Stimulated activated CD8-positive, alpha-beta memory T cell treated with anti-CD3 and anti-CD28 coated beads, Interleukin-4, amount 100 ng/mL, for 48 hours (primary cell): ENCODE measurements around the gene PITX3.
"Not testable (repeated sequence)": the region's sequence is repeated elsewhere in the genome, so short reads cannot be mapped to it uniquely, and the experiment has no call there.

ENCODE experiments used
- DNase-seq: peaks from one replicate; pipeline ENCODE4 v3.0.0-alpha.2; 2020

The PITX3 gene

DNA sequence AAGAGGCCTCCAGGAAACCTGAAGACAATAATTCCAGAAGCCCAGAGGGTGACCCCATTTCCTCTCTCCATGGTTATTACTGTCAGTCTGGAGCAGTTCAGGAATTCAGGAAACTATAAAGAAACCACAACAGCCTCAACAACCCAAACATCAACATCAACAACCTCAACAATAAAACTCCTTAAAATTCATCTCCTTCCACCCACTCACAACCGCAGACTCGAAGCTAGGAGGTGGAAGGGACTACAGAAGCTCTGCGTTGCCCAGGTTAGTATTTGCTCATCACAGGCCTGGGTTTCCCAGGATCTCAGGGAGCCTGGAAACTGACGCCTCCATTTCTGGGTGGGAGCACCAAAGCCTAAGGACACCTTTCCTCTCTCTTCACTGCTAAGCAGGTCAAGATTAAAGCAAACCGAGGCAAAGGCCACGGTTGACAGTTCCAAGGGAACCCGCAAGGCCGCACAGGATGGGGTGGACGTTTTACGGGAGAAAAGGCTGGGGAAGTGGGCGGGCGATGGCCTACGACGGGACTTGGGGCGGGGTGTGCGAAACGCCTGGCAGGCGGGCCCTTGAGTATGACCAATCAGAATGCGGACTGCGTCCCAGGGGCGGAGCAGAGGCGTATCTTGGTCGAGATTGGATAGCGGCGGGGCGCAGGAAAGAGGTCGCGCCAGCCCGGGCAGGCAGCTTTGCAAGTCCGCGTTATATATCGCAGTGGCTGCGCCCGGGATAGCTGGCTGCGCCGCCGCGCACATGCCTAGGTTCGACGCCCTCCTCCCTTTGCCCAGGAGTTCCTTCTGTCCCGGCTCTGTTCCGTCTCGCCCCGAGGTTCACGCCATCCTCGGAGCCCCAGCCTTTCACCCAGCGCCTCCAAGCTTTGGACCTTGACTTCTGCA, 15.4 kb downstream of the PITX3 start, which contains the start of gene ELOVL3:
Gene ELOVL3, plus strand, starts transcription at position 654 of the 896 bp plus-strand sequence. CDS start 250 bp downstream, outside the sequence.
- peak; percentile 87 for DNase-seq

DNA sequence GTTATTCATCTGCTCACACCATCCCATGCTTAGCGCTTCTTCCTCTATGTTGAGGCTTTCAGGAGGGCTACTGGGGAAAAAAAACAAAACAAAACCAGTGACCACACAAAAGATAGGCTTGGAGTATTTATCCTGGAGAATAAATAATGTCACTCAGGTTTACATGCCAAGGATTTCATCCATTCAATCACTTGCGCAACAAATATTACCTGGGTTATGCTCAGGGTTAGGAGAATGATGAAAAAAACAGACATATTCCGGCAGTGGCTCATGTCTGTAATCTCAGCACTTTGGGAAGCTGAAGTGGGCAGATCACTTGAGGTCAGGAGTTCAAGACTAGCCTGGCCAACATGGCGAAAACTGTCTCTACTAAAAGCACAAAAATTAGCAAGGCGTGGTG, 18.5 kb downstream of the PITX3 start:
- no peak for DNase-seq

DNA sequence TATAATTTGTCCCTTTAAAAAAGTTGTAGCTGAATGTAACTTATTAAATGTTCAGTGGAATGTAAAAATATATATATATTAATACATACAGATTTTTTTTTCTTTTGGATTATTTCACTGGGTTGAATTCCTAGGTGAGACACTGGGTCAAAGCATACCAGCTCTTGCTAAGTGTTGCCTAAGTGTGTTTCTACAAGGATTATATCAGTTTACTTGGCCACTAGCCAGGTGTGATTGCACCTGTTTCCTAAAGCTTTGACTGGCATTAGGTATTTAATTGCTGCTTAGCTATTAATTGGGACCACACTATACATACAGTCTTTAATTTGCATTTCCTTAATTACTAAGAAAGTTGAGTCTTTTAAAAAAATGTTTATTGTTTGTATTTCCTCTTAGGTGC, 20.7 kb downstream of the PITX3 start:
- no peak for DNase-seq

DNA sequence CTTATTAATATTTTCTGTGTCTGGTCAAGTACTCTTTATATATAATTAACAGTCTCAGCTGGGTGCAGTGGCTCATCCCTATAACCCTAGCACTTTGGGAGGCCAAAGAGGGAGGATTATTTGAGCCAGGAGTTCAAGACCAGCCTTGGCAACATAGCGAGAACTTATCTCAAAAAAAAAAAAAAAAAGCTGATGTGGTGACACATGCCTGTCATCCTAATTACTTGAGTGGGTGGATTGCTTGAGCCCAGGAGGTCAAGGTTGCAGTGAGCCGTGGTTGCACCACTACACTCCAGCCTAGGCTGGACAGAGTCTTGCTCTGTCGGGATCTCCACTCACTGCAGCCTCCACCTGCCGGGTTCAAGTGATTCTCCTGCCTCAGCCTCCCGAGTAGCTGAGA, 21.9 kb downstream of the PITX3 start:
- DNase-seq = no peak

DNA sequence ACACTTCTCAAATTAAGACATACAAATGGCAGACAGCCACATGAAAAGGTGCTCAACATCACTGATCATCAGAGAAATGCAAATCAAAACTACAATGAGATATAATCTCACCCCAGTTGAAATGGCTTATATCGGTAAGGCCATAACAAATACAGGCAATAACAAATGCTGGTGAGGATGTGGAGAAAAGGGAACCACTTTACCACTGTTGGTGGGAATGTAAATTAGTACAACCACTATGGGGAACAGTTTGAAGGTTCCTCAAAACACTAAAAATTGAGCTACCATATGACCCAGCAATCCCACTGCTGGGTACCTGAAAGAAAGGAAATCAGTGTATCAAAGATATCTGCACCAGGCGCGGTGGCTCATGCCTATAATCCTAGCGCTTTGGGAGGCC, 27.7 kb downstream of the PITX3 start:
- not testable (repeated sequence) for DNase-seq

DNA sequence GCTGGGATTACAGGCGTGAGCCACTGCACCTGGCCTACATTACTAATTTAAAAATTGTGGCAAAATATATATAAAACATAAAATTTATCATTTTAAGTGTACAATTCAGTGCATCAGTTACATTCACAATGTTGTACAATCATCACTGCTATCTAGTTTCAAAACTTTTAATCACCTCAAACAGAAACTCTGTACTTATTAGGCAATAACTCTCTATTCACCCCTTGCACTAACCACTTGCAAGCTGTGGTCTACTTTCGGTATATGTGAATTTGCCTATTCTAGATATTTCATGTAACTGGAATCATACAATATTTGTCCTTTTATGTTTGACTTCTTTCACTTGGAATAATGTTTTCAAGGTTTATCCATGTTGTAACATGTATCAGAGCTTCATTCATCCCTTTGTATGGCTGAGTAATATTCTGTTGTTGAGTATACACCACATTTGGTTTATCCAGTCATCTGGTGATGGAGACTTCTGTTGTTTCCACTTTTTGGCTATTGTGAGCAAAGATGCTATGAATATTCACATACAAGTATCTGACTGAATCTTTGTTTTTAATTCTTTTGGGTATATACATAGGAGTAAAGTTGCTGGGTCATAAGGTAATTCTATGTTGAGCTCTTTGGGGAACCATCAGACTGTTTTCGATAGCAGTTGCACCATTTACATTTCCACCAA, 29.6 kb downstream of the PITX3 start:
- DNase-seq = no peak

GRCh38 chr10:102208311-102209035, 32.8 kb downstream of the PITX3 start:
- DNase-seq = no peak

- no peak for DNase-seq
These were observed 38.9 kb downstream of the PITX3 start for GRCh38 chr10:102202386-102202785.

- no peak for DNase-seq
These were observed 40.3 kb downstream of the PITX3 start for GRCh38 chr10:102200751-102201640.

- DNase-seq = no peak
These were observed 43.3 kb downstream of the PITX3 start for GRCh38 chr10:102198027-102198426.

DNA sequence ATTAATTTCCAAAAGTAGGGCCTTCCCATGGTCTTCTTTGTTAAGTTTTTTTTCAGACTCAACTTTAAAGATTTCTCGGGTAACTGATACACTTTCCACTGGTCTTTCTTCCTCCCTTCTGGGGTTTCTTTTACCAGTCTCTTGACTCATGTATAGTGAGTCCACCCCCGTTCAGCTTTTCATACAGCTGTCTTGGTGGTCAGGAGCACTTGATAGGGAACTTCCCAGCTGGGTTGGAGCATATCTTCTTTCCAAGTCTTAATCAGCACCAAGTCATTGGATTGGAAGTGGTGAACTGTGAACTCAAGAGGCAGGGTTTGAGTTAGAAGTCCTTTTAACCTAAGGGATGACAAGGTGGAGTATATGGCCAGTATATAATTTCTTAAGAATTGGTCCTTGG, 44.4 kb downstream of the PITX3 start:
- peak; percentile 30 for DNase-seq

GRCh38 chr10:102195296-102195870, 45.9 kb downstream of the PITX3 start:
- DNase-seq = no peak

- no peak for DNase-seq
These were observed 49.4 kb downstream of the PITX3 start for GRCh38 chr10:102191956-102192355.

- not testable (repeated sequence) for DNase-seq
These were observed 52.1 kb downstream of the PITX3 start for GRCh38 chr10:102188941-102189898.

GRCh38 chr10:102188298-102188940, 52.9 kb downstream of the PITX3 start:
- no peak for DNase-seq

- DNase-seq = no peak
These were observed 55.3 kb downstream of the PITX3 start for GRCh38 chr10:102185811-102186527.

DNA sequence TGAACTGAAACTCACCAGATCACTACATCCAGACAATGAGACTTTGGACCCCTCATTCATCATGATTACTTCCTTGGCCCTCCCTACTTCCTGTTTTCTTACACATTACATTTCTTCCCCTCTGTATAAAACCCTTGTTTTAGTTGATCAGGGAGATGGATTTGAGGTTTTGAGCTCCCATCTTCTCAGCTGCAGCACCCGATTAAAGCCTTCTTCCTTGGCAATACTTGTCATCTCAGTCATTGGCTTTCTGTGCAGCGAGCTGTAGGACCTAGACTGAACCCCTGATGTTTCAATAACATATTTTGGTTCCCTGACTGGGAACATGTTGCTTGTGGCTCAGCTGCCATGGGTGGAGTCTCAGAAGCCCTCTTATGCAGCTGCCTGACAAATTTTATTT, 56.0 kb downstream of the PITX3 start:
- no peak for DNase-seq

GRCh38 chr10:102184606-102185005, 56.7 kb downstream of the PITX3 start:
- no peak for DNase-seq
